LHCN-M2 (cell line): ENCODE results near the gene ADGRV1. TPM values are rescaled to one million over a fixed set of nuclear protein-coding genes. Genes with fewer than 3 reads are reported as not detected.
"Not testable (repeated sequence)": the region's sequence is repeated elsewhere in the genome, so short reads cannot be mapped to it uniquely, and the experiment has no call there.

ENCODE experiments used
- DNase-seq: peaks from one replicate; pipeline ENCODE4 v3.0.0-alpha.2; 2012; ENCODE audit warnings: low read depth
- total RNA-seq: library from RNA; depleted of rRNA; stranded (reverse); fragments of >200 nt; gene quantifications from 2 replicates; pipeline ENCODE4 v1.2.3, GENCODE V29; 2014

Gene ADGRV1
- total RNA-seq, 1 experiment from 2014 or later: 0.17 TPM

GRCh38 chr5:90590170-90590569, 31.6 kb downstream of the ADGRV1 start:
- no peak for DNase-seq

GRCh38 chr5:90593083-90593482, 34.5 kb downstream of the ADGRV1 start:
- not testable (repeated sequence) for DNase-seq

- DNase-seq: not testable (repeated sequence)
Observed at GRCh38 chr5:90595766-90596165, 37.2 kb downstream of the ADGRV1 start.

GRCh38 chr5:90598293-90598692, 39.7 kb downstream of the ADGRV1 start:
- DNase-seq: no peak

GRCh38 chr5:90600307-90600706, 41.7 kb downstream of the ADGRV1 start:
- DNase-seq: not testable (repeated sequence)

- no peak for DNase-seq
Observed at GRCh38 chr5:90601468-90601867, 42.9 kb downstream of the ADGRV1 start.

- no peak for DNase-seq
Observed at GRCh38 chr5:90602681-90603080, 44.1 kb downstream of the ADGRV1 start.

- DNase-seq: peak; percentile 23
Observed at GRCh38 chr5:90606539-90606938, 47.9 kb downstream of the ADGRV1 start.

- DNase-seq: no peak
Observed at GRCh38 chr5:90612919-90613318, 54.3 kb downstream of the ADGRV1 start.

GRCh38 chr5:90613459-90613858, 54.9 kb downstream of the ADGRV1 start:
- no peak for DNase-seq

- peak; percentile 6 for DNase-seq
Observed at GRCh38 chr5:90613918-90614504, 55.4 kb downstream of the ADGRV1 start.

GRCh38 chr5:90615355-90615754, 56.8 kb downstream of the ADGRV1 start:
- no peak for DNase-seq

- DNase-seq: no peak
Observed at GRCh38 chr5:90618071-90618470, 59.5 kb downstream of the ADGRV1 start.

GRCh38 chr5:90619762-90620161, 61.2 kb downstream of the ADGRV1 start:
- not testable (repeated sequence) for DNase-seq

GRCh38 chr5:90621848-90622247, 63.3 kb downstream of the ADGRV1 start:
- DNase-seq: no peak

- no peak for DNase-seq
Observed at GRCh38 chr5:90626493-90626892, 67.9 kb downstream of the ADGRV1 start.

GRCh38 chr5:90628492-90628891, 69.9 kb downstream of the ADGRV1 start:
- no peak for DNase-seq

GRCh38 chr5:90632791-90633190, 74.2 kb downstream of the ADGRV1 start:
- DNase-seq: peak; percentile 10

- DNase-seq: no peak
Observed at GRCh38 chr5:90636948-90637347, 78.4 kb downstream of the ADGRV1 start.

- no peak for DNase-seq
Observed at GRCh38 chr5:90637731-90638130, 79.1 kb downstream of the ADGRV1 start.

- no peak for DNase-seq
Observed at GRCh38 chr5:90638878-90639277, 80.3 kb downstream of the ADGRV1 start.

GRCh38 chr5:90640484-90641059, 82.0 kb downstream of the ADGRV1 start:
- peak; percentile 82 for DNase-seq

GRCh38 chr5:90641528-90641927, 82.9 kb downstream of the ADGRV1 start:
- DNase-seq: no peak
